Sigmoid colon (tissue), 4 donors: Measurements from ENCODE around the gene B4GALT2.

Experiments
- POLR2A ChIP-seq, 2 donors: fragments of 450-650 bp; IDR thresholded peaks; one replicate each; pipeline ENCODE4 v1.6.1; 2016; ENCODE audit warnings: antibody characterized with exemption in 2 of 2, mild to moderate bottlenecking in 2 of 2, moderate library complexity in 2 of 2
- POLR2AphosphoS5 ChIP-seq, 4 donors: sonication (generic); formaldehyde crosslinking; IDR thresholded peaks; one replicate each; pipeline ENCODE4 v1.6.1; 2017; ENCODE audit warnings: antibody characterized with exemption in 4 of 4
- TF ChIP-seq, protein P1 (sequence below), 4 experiments: fragments of 450-650 bp in 3 of 4; fragments of 200-600 bp in 1 of 4; IDR thresholded peaks; one replicate each; pipeline ENCODE4 v1.5.1; 2016 to 2019; ENCODE audit warnings: antibody characterized with exemption in 4 of 4, mild to moderate bottlenecking in 3 of 4, moderate library complexity in 2 of 4

DNA sequence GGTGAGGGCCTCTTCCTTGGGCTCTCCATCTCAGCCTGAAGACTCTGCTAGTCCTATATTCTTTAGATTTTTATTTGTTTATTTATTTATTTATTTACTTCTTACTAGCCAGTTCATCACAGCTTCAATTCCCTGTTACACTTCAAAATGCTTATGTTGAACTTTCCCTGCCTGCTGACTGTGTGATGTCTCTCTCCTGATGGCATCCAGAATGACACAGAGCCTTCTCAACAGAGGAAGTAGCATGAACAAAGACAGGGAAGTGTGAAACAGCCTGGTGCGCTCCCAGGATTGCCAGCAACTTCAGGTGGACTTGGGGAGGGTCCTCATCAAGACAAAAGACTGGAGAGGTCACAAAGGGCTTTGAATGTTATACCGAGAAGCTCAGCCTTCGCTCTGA is 36.6 kb upstream of the B4GALT2 start:
- TF ChIP-seq, protein P1, sequence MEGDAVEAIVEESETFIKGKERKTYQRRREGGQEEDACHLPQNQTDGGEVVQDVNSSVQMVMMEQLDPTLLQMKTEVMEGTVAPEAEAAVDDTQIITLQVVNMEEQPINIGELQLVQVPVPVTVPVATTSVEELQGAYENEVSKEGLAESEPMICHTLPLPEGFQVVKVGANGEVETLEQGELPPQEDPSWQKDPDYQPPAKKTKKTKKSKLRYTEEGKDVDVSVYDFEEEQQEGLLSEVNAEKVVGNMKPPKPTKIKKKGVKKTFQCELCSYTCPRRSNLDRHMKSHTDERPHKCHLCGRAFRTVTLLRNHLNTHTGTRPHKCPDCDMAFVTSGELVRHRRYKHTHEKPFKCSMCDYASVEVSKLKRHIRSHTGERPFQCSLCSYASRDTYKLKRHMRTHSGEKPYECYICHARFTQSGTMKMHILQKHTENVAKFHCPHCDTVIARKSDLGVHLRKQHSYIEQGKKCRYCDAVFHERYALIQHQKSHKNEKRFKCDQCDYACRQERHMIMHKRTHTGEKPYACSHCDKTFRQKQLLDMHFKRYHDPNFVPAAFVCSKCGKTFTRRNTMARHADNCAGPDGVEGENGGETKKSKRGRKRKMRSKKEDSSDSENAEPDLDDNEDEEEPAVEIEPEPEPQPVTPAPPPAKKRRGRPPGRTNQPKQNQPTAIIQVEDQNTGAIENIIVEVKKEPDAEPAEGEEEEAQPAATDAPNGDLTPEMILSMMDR (IDR thresholded peaks at IDR 0.05), result no peak
- TF ChIP-seq POLR2AphosphoS5 (IDR thresholded peaks at IDR 0.05) (no peak), POLR2A (IDR thresholded peaks at IDR 0.05) (no peak)
